WTC11 (cell line): Measurements from ENCODE around the gene TMPRSS2. TPM values are rescaled to one million over a fixed set of nuclear protein-coding genes. Genes with fewer than 3 reads are reported as not detected.

Experiments used
- ATAC-seq: fragments of 200-7000 bp; cut with Tn5 transposase; 2 replicates; pipeline ENCODE4 v1.10.0; 2021; ENCODE audit warnings: mild to moderate bottlenecking, moderate library complexity
- CTCF ChIA-PET: fragments of 300-600 bp; sonication (Branson Sonifier 250); formaldehyde crosslinking; loops from one replicate; lab custom pipeline; 2021; ENCODE audit warnings: antibody characterized with exemption; lab: Charles Lee
- POLR2A ChIA-PET: fragments of 350-600 bp; sonication (Branson Sonifier 250); formaldehyde crosslinking; loops from one replicate; lab custom pipeline; 2021; ENCODE audit warnings: antibody characterized with exemption; lab: Charles Lee
- DNase-seq: peaks from one replicate; pipeline ENCODE4 v3.0.0; 2021; ENCODE audit warnings: low spot score
- H3K27ac Mint-ChIP-seq: 2 replicates; pipeline ENCODE4 v1.8.0; 2021; ENCODE audit warnings: mixed read lengths
- H3K27me3 Mint-ChIP-seq: 2 replicates; pipeline ENCODE4 v1.8.0; 2021; ENCODE audit warnings: low read depth, mild to moderate bottlenecking, moderate library complexity, mixed read lengths
- H3K36me3 Mint-ChIP-seq: 2 replicates; pipeline ENCODE4 v1.8.0; 2021; ENCODE audit warnings: mixed read lengths
- H3K4me1 Mint-ChIP-seq: 2 replicates; pipeline ENCODE4 v1.8.0; 2022; ENCODE audit warnings: mixed read lengths
- H3K4me3 Mint-ChIP-seq: 2 replicates; pipeline ENCODE4 v1.8.0; 2021; ENCODE audit warnings: mild to moderate bottlenecking, moderate library complexity, mixed read lengths
- H3K9me3 Mint-ChIP-seq: 2 replicates; pipeline ENCODE4 v1.8.0; 2021; ENCODE audit warnings: mixed read lengths
- ATF1 ChIP-seq: sonication (generic); formaldehyde crosslinking; IDR thresholded peaks from 2 replicates; pipeline ENCODE4 v1.8.1; 2023; ENCODE audit warnings: mild to moderate bottlenecking, moderate library complexity, missing genetic modification reagents
- ETV6 ChIP-seq: sonication (generic); formaldehyde crosslinking; IDR thresholded peaks from 2 replicates; pipeline ENCODE4 v1.8.1; 2022; ENCODE audit warnings: mild to moderate bottlenecking, missing genetic modification reagents
- GRHL2 ChIP-seq: fragments of 250-450 bp; sonication (Bioruptor Pico); IDR thresholded peaks from 2 replicates; pipeline ENCODE4 v1.8.0; 2022; ENCODE audit warnings: mild to moderate bottlenecking, moderate library complexity; ENCODE audit not compliant: insufficient replicate concordance, severe bottlenecking
- HMGA2 ChIP-seq: fragments of 250-450 bp; sonication (Bioruptor Pico); IDR thresholded peaks from 2 replicates; pipeline ENCODE4 v1.4.0; 2021; ENCODE audit warnings: mild to moderate bottlenecking, moderate library complexity
- IRF2 ChIP-seq: sonication (generic); formaldehyde crosslinking; IDR thresholded peaks from 2 replicates; pipeline ENCODE4 v1.8.0; 2022; ENCODE audit warnings: low read depth, missing genetic modification reagents, borderline replicate concordance
- PRRX2 ChIP-seq: fragments of 250-450 bp; sonication (Bioruptor Pico); IDR thresholded peaks from 2 replicates; pipeline ENCODE4 v1.8.0; 2021; ENCODE audit warnings: mild to moderate bottlenecking
- SMAD3 ChIP-seq: sonication (generic); formaldehyde crosslinking; IDR thresholded peaks from 2 replicates; pipeline ENCODE4 v1.8.0; 2022; ENCODE audit warnings: missing genetic modification reagents, mild to moderate bottlenecking, borderline replicate concordance
- SMAD4 ChIP-seq: sonication (generic); formaldehyde crosslinking; IDR thresholded peaks from 2 replicates; pipeline ENCODE4 v1.8.0; 2022; ENCODE audit warnings: mild to moderate bottlenecking, missing genetic modification reagents
- SOX15 ChIP-seq: fragments of 250-450 bp; sonication (Bioruptor Pico); IDR thresholded peaks from 2 replicates; pipeline ENCODE4 v1.9.0; 2021; ENCODE audit warnings: mild to moderate bottlenecking
- ZNF121 ChIP-seq: sonication (generic); formaldehyde crosslinking; IDR thresholded peaks from 2 replicates; pipeline ENCODE4 v1.8.0; 2023; ENCODE audit warnings: missing genetic modification reagents
- ZNF219 ChIP-seq: sonication (generic); formaldehyde crosslinking; IDR thresholded peaks from 2 replicates; pipeline ENCODE4 v1.8.0; 2023; ENCODE audit warnings: missing genetic modification reagents, mild to moderate bottlenecking, borderline replicate concordance
- ZNF232 ChIP-seq: sonication (generic); formaldehyde crosslinking; IDR thresholded peaks from 2 replicates; pipeline ENCODE4 v1.8.0; 2022; ENCODE audit warnings: mild to moderate bottlenecking, missing genetic modification reagents
- ZNF263 ChIP-seq: sonication (generic); formaldehyde crosslinking; IDR thresholded peaks from 2 replicates; pipeline ENCODE4 v1.8.1; 2022; ENCODE audit warnings: low read depth, mild to moderate bottlenecking, moderate library complexity, missing genetic modification reagents
- ZNF671 ChIP-seq: fragments of 250-450 bp; sonication (Bioruptor Pico); IDR thresholded peaks from 2 replicates; pipeline ENCODE4 v1.8.0; 2021; ENCODE audit warnings: mild to moderate bottlenecking
- total RNA-seq: library from RNA; stranded (reverse); gene quantifications from 3 replicates; pipeline ENCODE4 v1.2.3, GENCODE V29; 2021
- TF ChIP-seq, protein P1 (sequence below): sonication (generic); formaldehyde crosslinking; IDR thresholded peaks from 2 replicates; pipeline ENCODE4 v1.8.1; 2022; ENCODE audit warnings: low read depth, missing genetic modification reagents, borderline replicate concordance
- TF ChIP-seq, protein P2 (sequence below): sonication (generic); formaldehyde crosslinking; IDR thresholded peaks from 2 replicates; pipeline ENCODE4 v1.8.0; 2022; ENCODE audit warnings: mild to moderate bottlenecking, missing genetic modification reagents
- TF ChIP-seq, protein P3 (sequence below): fragments of 250-450 bp; sonication (Bioruptor Pico); IDR thresholded peaks from 2 replicates; pipeline ENCODE4 v2.1.2; 2022; ENCODE audit warnings: mild to moderate bottlenecking, moderate library complexity
- TF ChIP-seq, protein P4 (sequence below): sonication (generic); formaldehyde crosslinking; IDR thresholded peaks from 2 replicates; pipeline ENCODE4 v1.8.0; 2022; ENCODE audit warnings: mild to moderate bottlenecking, missing genetic modification reagents
- TF ChIP-seq, protein P5 (sequence below): sonication (generic); formaldehyde crosslinking; IDR thresholded peaks from 2 replicates; pipeline ENCODE4 v1.8.1; 2023; ENCODE audit warnings: mild to moderate bottlenecking, missing genetic modification reagents
- TF ChIP-seq, protein P6 (sequence below): sonication (generic); formaldehyde crosslinking; IDR thresholded peaks from 2 replicates; pipeline ENCODE4 v1.8.1; 2022; ENCODE audit warnings: mild to moderate bottlenecking, moderate library complexity, missing genetic modification reagents

The TMPRSS2 gene
- total RNA-seq, 1 experiment from 2014 or later: 8.5 TPM

DNA sequence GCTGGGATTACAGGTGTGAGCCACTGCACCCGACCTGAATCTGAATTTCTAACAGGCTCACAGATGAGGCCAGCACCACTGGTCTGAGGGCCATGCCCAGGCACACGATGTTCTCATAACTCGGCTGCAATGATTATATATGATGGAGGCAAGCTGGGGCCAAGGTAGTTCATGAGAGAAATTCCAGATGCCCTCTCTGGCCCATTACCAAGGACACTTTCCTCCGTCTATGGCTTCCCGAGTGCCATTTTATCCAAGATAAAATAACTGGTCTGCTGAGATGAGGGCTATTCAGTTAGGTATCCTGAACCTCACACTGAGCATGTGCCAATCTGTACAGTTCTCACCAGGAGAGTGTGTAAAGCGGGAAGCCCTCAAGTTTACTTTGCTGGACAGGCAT is 16.5 kb downstream of the TMPRSS2 start:
- H3K27ac Mint-ChIP-seq: no peak overlapping the region
- no peak for DNase-seq
- no peak overlapping the region for H3K4me3 Mint-ChIP-seq
- POLR2A ChIA-PET: no interaction called here
- TF ChIP-seq, protein P1, sequence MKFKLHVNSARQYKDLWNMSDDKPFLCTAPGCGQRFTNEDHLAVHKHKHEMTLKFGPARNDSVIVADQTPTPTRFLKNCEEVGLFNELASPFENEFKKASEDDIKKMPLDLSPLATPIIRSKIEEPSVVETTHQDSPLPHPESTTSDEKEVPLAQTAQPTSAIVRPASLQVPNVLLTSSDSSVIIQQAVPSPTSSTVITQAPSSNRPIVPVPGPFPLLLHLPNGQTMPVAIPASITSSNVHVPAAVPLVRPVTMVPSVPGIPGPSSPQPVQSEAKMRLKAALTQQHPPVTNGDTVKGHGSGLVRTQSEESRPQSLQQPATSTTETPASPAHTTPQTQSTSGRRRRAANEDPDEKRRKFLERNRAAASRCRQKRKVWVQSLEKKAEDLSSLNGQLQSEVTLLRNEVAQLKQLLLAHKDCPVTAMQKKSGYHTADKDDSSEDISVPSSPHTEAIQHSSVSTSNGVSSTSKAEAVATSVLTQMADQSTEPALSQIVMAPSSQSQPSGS: no peak
- TF ChIP-seq, protein P2, sequence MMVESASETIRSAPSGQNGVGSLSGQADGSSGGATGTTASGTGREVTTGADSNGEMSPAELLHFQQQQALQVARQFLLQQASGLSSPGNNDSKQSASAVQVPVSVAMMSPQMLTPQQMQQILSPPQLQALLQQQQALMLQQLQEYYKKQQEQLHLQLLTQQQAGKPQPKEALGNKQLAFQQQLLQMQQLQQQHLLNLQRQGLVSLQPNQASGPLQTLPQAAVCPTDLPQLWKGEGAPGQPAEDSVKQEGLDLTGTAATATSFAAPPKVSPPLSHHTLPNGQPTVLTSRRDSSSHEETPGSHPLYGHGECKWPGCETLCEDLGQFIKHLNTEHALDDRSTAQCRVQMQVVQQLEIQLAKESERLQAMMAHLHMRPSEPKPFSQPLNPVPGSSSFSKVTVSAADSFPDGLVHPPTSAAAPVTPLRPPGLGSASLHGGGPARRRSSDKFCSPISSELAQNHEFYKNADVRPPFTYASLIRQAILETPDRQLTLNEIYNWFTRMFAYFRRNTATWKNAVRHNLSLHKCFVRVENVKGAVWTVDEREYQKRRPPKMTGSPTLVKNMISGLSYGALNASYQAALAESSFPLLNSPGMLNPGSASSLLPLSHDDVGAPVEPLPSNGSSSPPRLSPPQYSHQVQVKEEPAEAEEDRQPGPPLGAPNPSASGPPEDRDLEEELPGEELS (CRISPR knock-in tag): no peak
- TF ChIP-seq ZNF219 (CRISPR knock-in tag) (no peak), ZNF263 (CRISPR knock-in tag) (no peak), PRRX2 (CRISPR knock-in tag) (no peak), IRF2 (no peak)
- TF ChIP-seq, protein P3, sequence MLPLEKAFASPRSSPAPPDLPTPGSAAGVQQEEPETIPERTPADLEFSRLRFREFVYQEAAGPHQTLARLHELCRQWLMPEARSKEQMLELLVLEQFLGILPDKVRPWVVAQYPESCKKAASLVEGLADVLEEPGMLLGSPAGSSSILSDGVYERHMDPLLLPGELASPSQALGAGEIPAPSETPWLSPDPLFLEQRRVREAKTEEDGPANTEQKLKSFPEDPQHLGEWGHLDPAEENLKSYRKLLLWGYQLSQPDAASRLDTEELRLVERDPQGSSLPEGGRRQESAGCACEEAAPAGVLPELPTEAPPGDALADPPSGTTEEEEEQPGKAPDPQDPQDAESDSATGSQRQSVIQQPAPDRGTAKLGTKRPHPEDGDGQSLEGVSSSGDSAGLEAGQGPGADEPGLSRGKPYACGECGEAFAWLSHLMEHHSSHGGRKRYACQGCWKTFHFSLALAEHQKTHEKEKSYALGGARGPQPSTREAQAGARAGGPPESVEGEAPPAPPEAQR (CRISPR knock-in tag): no peak
- TF ChIP-seq, all 79 proteins: peak for 0
- peaks cover 7% of the 10 kb centered on the region; the same call in 1 of the 2 replicates for H3K36me3 Mint-ChIP-seq
- CTCF ChIA-PET: interaction anchor here (0.7 kb wide), 1 partner anchor 12 kb away, joined by 5 read pairs; no protein-coding TSS in a partner anchor
- H3K4me1 Mint-ChIP-seq: peaks cover 12% of the 10 kb centered on the region; the same call in 1 of the 2 replicates
- no peaks in the 10 kb centered on the region for H3K9me3 Mint-ChIP-seq
- H3K27me3 Mint-ChIP-seq: no peaks in the 10 kb centered on the region
- no peak for ATAC-seq

DNA sequence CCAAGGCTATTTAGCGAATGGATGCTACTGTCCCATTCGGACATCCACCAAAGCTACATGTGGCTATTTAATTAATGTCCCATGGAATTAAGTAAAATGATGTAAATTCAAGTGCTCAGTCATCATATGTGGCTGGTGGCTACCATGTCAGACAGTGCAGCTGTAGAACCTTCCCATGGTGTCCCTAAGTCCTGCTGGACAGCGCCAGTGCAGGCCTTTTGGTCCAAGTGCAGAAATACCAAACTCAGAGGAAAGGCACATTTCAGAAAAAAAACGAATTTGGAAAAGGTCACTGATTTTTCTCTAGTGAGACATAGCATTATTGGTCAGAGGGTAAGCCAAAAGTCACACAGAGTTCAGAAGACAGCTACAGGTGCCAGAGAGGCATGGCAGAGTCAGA is 17.6 kb downstream of the TMPRSS2 start:
- TF ChIP-seq SMAD3 (CRISPR knock-in tag) (no peak), ZNF671 (CRISPR knock-in tag) (no peak), ZNF232 (CRISPR knock-in tag) (no peak), ETV6 (CRISPR knock-in tag) (no peak)
- no peaks in the 10 kb centered on the region for H3K9me3 Mint-ChIP-seq
- ChIA-PET CTCF (interaction anchor here (0.6 kb wide), 1 partner anchor 819 kb away, joined by 5 read pairs; no protein-coding TSS in a partner anchor), POLR2A (no interaction called here)
- peaks cover 7% of the 10 kb centered on the region; the same call in 1 of the 2 replicates for H3K36me3 Mint-ChIP-seq
- H3K4me3 Mint-ChIP-seq: no peak overlapping the region
- H3K27ac Mint-ChIP-seq: no peak overlapping the region
- no peak for ATAC-seq
- no peak for DNase-seq
- peaks cover 9% of the 10 kb centered on the region; the same call in 1 of the 2 replicates for H3K4me1 Mint-ChIP-seq
- H3K27me3 Mint-ChIP-seq: no peaks in the 10 kb centered on the region

DNA sequence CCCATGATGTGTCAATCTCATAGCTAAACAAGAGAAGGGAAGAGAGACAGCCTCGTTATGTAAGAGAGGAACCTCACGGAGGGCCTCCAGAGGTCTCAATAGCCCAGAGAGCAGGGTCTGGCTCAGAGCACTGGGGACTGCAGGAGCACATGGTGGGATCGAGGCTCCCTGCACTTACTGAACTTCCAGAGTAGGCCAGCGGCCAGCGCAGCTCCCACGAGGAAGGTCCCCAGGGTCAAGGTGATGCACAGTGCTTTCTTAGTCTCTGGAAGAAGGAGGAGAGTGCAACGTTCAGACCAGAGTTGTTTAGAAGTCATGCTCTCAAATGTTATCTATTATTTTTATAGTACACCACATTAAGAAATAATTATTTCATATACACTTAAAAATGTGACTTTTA is 18.6 kb downstream of the TMPRSS2 start:
- ATAC-seq (no peak), DNase-seq (no peak)
- H3K27ac Mint-ChIP-seq: no peak overlapping the region
- no peak for TF ChIP-seq SMAD4 (CRISPR knock-in tag)
- TF ChIP-seq, protein P3 (CRISPR knock-in tag): no peak
- no peak for TF ChIP-seq HMGA2 (CRISPR knock-in tag)
- no peak for TF ChIP-seq GRHL2 (CRISPR knock-in tag)
- TF ChIP-seq, protein P4, sequence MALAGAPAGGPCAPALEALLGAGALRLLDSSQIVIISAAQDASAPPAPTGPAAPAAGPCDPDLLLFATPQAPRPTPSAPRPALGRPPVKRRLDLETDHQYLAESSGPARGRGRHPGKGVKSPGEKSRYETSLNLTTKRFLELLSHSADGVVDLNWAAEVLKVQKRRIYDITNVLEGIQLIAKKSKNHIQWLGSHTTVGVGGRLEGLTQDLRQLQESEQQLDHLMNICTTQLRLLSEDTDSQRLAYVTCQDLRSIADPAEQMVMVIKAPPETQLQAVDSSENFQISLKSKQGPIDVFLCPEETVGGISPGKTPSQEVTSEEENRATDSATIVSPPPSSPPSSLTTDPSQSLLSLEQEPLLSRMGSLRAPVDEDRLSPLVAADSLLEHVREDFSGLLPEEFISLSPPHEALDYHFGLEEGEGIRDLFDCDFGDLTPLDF (CRISPR knock-in tag): no peak
- no peak for TF ChIP-seq SMAD3 (CRISPR knock-in tag)
- TF ChIP-seq, protein P5, sequence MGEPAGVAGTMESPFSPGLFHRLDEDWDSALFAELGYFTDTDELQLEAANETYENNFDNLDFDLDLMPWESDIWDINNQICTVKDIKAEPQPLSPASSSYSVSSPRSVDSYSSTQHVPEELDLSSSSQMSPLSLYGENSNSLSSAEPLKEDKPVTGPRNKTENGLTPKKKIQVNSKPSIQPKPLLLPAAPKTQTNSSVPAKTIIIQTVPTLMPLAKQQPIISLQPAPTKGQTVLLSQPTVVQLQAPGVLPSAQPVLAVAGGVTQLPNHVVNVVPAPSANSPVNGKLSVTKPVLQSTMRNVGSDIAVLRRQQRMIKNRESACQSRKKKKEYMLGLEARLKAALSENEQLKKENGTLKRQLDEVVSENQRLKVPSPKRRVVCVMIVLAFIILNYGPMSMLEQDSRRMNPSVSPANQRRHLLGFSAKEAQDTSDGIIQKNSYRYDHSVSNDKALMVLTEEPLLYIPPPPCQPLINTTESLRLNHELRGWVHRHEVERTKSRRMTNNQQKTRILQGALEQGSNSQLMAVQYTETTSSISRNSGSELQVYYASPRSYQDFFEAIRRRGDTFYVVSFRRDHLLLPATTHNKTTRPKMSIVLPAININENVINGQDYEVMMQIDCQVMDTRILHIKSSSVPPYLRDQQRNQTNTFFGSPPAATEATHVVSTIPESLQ (CRISPR knock-in tag): no peak
- TF ChIP-seq ZNF121 (CRISPR knock-in tag): no peak
- no peak for TF ChIP-seq ZNF263 (CRISPR knock-in tag)
- no peak for TF ChIP-seq SOX15 (CRISPR knock-in tag)
- TF ChIP-seq ATF1 (CRISPR knock-in tag): no peak
- TF ChIP-seq, protein P6, sequence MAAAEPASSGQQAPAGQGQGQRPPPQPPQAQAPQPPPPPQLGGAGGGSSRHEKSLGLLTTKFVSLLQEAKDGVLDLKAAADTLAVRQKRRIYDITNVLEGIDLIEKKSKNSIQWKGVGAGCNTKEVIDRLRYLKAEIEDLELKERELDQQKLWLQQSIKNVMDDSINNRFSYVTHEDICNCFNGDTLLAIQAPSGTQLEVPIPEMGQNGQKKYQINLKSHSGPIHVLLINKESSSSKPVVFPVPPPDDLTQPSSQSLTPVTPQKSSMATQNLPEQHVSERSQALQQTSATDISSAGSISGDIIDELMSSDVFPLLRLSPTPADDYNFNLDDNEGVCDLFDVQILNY: no peak
- ChIA-PET CTCF (interaction anchor here (0.7 kb wide), 1 partner anchor 23 kb away, joined by 3 read pairs; no protein-coding TSS in a partner anchor), POLR2A (no interaction called here)
- no peaks in the 10 kb centered on the region for H3K27me3 Mint-ChIP-seq
- peaks cover 7% of the 10 kb centered on the region; the same call in 1 of the 2 replicates for H3K36me3 Mint-ChIP-seq
- no peak overlapping the region for H3K4me3 Mint-ChIP-seq
- H3K4me1 Mint-ChIP-seq: peaks cover 9% of the 10 kb centered on the region; the same call in 1 of the 2 replicates
- H3K9me3 Mint-ChIP-seq: no peaks in the 10 kb centered on the region
